IMR-90 (cell line): Measurements from ENCODE around the gene ZNF775. TPM values are rescaled to one million over a fixed set of nuclear protein-coding genes. Genes with fewer than 3 reads are reported as not detected.

ENCODE experiments used
- FOS ChIP-seq: fragments of 150-350 bp; IDR thresholded peaks from 2 replicates; pipeline ENCODE4 v1.6.1; 2016; ENCODE audit warnings: low read depth, low read length
- MAFK ChIP-seq: IDR thresholded peaks from 2 replicates; pipeline ENCODE4 v1.6.1; 2012; ENCODE audit warnings: low read depth, low read length, improper control_type of control experiment
- MAZ ChIP-seq: IDR thresholded peaks from 2 replicates; pipeline ENCODE4 v1.6.1; 2012; ENCODE audit warnings: low read depth, mild to moderate bottlenecking, low read length, improper control_type of control experiment, moderate library complexity, borderline replicate concordance
- MXI1 ChIP-seq: IDR thresholded peaks from 2 replicates; pipeline ENCODE4 v1.6.1; 2012; ENCODE audit warnings: low read depth, mild to moderate bottlenecking, low read length, moderate library complexity, borderline replicate concordance
- POLR2A ChIP-seq: IDR thresholded peaks from 2 replicates; pipeline ENCODE4 v1.6.1; 2012; ENCODE audit warnings: mild to moderate bottlenecking, low read depth, low read length
- RAD21 ChIP-seq: IDR thresholded peaks from 2 replicates; pipeline ENCODE4 v1.6.1; 2012; ENCODE audit warnings: low read length, improper control_type of control experiment
- polyA plus RNA-seq, 3 experiments: library from polyadenylated mRNA; depleted of rRNA; stranded (reverse); fragments of >200 nt; gene quantifications; 2 replicates each; pipeline ENCODE4 v1.2.3, GENCODE V29; 2012; ENCODE audit warnings: low replicate concordance in 1 of 3
- total RNA-seq: library from RNA; depleted of rRNA; stranded (reverse); fragments of >200 nt; gene quantifications from 2 replicates; pipeline ENCODE4 v1.2.3, GENCODE V29; 2012
- TF ChIP-seq, protein P1 (sequence below): fragments of 150-350 bp; IDR thresholded peaks from 2 replicates; pipeline ENCODE4 v1.6.1; 2016; ENCODE audit warnings: low read depth, mild to moderate bottlenecking, low read length, moderate library complexity, borderline replicate concordance

ZNF775 gene
- total and polyA plus RNA-seq, 2 of the 4 experiments (the other 2 are of a cell fraction), result 1.4 to 2.6 TPM

DNA sequence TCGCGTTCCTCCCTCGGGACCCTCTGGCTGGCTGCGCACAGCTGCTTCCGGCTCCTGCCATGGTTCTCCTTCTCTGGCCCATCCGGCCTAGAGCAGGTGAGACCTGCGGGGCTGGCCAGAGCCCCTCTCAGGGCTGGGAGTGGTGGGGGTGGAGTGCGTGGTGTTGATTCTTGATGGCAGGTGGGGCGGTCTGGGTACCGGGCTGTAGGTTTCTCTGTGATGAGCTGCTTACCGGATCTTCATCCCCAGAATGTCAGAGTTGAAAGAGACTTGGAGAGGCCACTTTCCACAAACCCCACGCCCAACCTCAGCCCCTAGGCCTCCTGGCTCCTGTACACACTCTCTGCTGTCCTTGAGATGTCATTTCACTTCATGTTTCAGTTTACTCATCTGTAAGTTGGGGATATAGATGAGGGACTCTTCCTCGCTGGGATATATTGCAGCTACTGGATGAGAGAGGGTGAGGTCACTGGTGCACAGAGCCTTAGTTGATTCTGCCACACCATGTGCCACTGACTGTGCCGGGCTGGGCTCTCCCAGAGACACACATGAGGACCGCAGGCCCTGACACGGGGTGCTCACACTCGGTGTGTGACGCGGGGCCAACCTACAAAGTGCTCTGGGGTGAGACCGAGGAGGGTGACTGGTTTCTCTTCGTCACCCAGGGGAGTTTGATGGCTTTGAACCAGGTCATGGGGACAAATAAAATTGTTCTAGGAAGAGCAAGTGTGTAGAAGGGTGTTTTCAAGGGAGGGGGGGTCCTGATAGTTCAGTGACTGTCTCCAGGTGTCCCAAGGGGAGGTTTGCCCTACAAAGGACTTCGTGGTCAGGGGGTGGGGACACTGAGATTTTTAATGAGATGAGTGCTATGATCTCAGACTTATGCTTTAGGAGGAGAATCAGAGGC lies 29.5 kb downstream of the ZNF775 start (continued):
- TF ChIP-seq, protein P1, sequence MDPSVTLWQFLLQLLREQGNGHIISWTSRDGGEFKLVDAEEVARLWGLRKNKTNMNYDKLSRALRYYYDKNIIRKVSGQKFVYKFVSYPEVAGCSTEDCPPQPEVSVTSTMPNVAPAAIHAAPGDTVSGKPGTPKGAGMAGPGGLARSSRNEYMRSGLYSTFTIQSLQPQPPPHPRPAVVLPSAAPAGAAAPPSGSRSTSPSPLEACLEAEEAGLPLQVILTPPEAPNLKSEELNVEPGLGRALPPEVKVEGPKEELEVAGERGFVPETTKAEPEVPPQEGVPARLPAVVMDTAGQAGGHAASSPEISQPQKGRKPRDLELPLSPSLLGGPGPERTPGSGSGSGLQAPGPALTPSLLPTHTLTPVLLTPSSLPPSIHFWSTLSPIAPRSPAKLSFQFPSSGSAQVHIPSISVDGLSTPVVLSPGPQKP, result no peak
- TF ChIP-seq FOS (no peak), MAZ (no peak), POLR2A (no peak), MAFK (no peak), RAD21 (no peak), MXI1 (no peak)
